ENCODE data around the gene CCDC78.

- TF ChIP-seq CTCF (IDR thresholded peaks at IDR 0.05): no peak
- no peak for TF ChIP-seq POLR2AphosphoS5 (IDR thresholded peaks at IDR 0.05)
Observed at GRCh38 chr16:692356-693108, 33.7 kb downstream of the CCDC78 start.

All from transverse colon (tissue), 4 donors.